H1 (cell line): ENCODE measurements around the gene FKBP2.

Source experiments
- CHD1 ChIP-seq: IDR thresholded peaks from 2 replicates; pipeline ENCODE4 v1.6.1; 2012; ENCODE audit warnings: low read depth, low read length, improper control_type of control experiment
- KDM1A ChIP-seq: fragments of 200-600, 300-600 bp; sonication (generic); IDR thresholded peaks from 2 replicates; pipeline ENCODE4 v1.7.1; 2016; ENCODE audit warnings: mild to moderate bottlenecking, low read length, borderline replicate concordance
- RXRA ChIP-seq: IDR thresholded peaks from 2 replicates; pipeline ENCODE4 v1.6.1; 2011; ENCODE audit warnings: low read depth, mild to moderate bottlenecking, low read length, moderate library complexity; ENCODE audit not compliant: insufficient read depth
- SRF ChIP-seq: IDR thresholded peaks from 2 replicates; pipeline ENCODE4 v1.6.1; 2011; ENCODE audit warnings: mild to moderate bottlenecking, low read depth, low read length, moderate library complexity

- TF ChIP-seq CHD1 (no peak), SRF (no peak), KDM1A (no peak), RXRA (no peak)
These were observed 21.1 kb upstream of the FKBP2 start for GRCh38 chr11:64219755-64220154.
